Measurements from ENCODE around the gene GPR84.

DNA sequence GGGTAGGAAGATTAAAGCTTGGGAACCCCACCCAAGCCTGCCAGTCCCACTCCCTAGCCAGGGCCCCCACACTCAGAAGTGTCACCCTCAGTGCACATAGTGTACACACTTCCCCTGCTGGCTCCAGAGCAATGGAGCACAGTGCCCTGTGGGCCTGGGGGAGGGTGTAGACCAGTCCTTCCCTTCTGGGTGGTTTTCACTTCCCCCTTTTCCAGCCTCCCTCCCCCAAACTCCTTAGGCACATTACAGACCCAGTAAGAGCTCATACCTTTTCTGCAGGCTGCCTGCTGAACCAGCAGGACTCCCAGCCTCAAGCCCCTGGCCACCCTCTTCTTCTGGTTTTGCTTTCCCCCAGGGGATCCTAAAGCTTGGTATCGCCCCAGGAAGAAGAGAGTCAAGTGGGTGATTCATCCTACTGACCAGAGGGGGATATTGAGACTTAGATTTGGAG lies 20.3 kb upstream of the GPR84 start, which contains the start of gene ZNF385A:
- TF ChIP-seq, protein P1, sequence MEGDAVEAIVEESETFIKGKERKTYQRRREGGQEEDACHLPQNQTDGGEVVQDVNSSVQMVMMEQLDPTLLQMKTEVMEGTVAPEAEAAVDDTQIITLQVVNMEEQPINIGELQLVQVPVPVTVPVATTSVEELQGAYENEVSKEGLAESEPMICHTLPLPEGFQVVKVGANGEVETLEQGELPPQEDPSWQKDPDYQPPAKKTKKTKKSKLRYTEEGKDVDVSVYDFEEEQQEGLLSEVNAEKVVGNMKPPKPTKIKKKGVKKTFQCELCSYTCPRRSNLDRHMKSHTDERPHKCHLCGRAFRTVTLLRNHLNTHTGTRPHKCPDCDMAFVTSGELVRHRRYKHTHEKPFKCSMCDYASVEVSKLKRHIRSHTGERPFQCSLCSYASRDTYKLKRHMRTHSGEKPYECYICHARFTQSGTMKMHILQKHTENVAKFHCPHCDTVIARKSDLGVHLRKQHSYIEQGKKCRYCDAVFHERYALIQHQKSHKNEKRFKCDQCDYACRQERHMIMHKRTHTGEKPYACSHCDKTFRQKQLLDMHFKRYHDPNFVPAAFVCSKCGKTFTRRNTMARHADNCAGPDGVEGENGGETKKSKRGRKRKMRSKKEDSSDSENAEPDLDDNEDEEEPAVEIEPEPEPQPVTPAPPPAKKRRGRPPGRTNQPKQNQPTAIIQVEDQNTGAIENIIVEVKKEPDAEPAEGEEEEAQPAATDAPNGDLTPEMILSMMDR (optimal IDR thresholded peaks at IDR 0.05 in 1 of 3, IDR thresholded peaks at IDR 0.05 in 1 of 3, conservative IDR thresholded peaks at IDR 0.05 in 1 of 3; ENCODE audit: extremely low read depth in 1 of 3, insufficient read depth in 2 of 3, low read length in 3 of 3), result no peak
- TF ChIP-seq EZH2 (IDR thresholded peaks at IDR 0.05; ENCODE audit: low read length), result no peak

Data from keratinocyte (primary cell).